SU-DHL-6 (cell line): Measurements from ENCODE around the gene INO80.

Experiments
- H2AFZ ChIP-seq: fragments of 200-600 bp; sonication (generic); 2 replicates; pipeline ENCODE4 v1.6.1; 2014; ENCODE audit warnings: low read depth, mild to moderate bottlenecking, moderate library complexity, mixed read lengths, antibody characterized with exemption, low read length; ENCODE audit not compliant: severe bottlenecking
- H3F3A ChIP-seq: fragments of 200-600 bp; shearing (Covaris generic); 2 replicates; pipeline ENCODE4 v1.6.0; 2016; ENCODE audit warnings: antibody characterized with exemption, mild to moderate bottlenecking; ENCODE audit not compliant: insufficient read depth
- H3K27ac ChIP-seq: fragments of 200-600 bp; sonication (generic); 2 replicates; pipeline ENCODE4 v1.5.1; 2016; ENCODE audit warnings: low read depth, mild to moderate bottlenecking, low read length, moderate library complexity, mixed read lengths
- H3K27me3 ChIP-seq: fragments of 200-600 bp; sonication (generic), shearing (Covaris generic); 2 replicates; pipeline ENCODE4 v1.6.0; 2014; ENCODE audit warnings: mild to moderate bottlenecking, low read length
- H3K36me3 ChIP-seq: fragments of 200-600 bp; sonication (generic); 2 replicates; pipeline ENCODE4 v1.6.1; 2014; ENCODE audit warnings: mild to moderate bottlenecking, low read length, mixed read lengths
- H3K4me2 ChIP-seq: fragments of 300-600, 200-600 bp; shearing (Covaris generic), sonication (generic); 2 replicates; pipeline ENCODE4 v1.6.0; 2014; ENCODE audit warnings: low read length, low read depth, mild to moderate bottlenecking; ENCODE audit not compliant: poor library complexity, severe bottlenecking
- H3K4me3 ChIP-seq: fragments of 200-600 bp; sonication (generic); 2 replicates; pipeline ENCODE4 v1.5.1; 2014; ENCODE audit warnings: antibody characterized with exemption, low read length, mild to moderate bottlenecking, mixed read lengths; ENCODE audit not compliant: insufficient read depth, poor library complexity, severe bottlenecking
- H3K79me2 ChIP-seq: fragments of 200-600 bp; sonication (generic); 2 replicates; pipeline ENCODE4 v1.6.1; 2014; ENCODE audit warnings: mild to moderate bottlenecking, low read length, moderate library complexity; ENCODE audit not compliant: insufficient read depth
- H3K9ac ChIP-seq: fragments of 200-600 bp; sonication (generic); 2 replicates; pipeline ENCODE4 v1.7.0; 2014; ENCODE audit warnings: mild to moderate bottlenecking, low read length
- H3K9me2 ChIP-seq: fragments of 200-600 bp; sonication (generic); replicated peaks from 2 replicates; pipeline ENCODE4 v1.6.1; 2014; ENCODE audit warnings: low read length; ENCODE audit not compliant: insufficient read depth
- H3K9me3 ChIP-seq: fragments of 200-600 bp; sonication (generic); 2 replicates; pipeline ENCODE4 v1.6.1; 2014; ENCODE audit warnings: low read length, mixed read lengths; ENCODE audit not compliant: insufficient read depth
- H4K20me1 ChIP-seq: fragments of 200-600 bp; sonication (generic); 2 replicates; pipeline ENCODE4 v1.6.1; 2014; ENCODE audit warnings: low read depth, mild to moderate bottlenecking, antibody characterized with exemption, low read length, moderate library complexity, mixed read lengths
- EZH2phosphoT487 ChIP-seq: fragments of 200-600 bp; sonication (generic), shearing (Covaris generic); conservative IDR thresholded peaks from 2 replicates; pipeline ENCODE4 v1.6.1; 2018; ENCODE audit warnings: mild to moderate bottlenecking, antibody characterized with exemption, low read length, moderate library complexity, mixed read lengths
- TF ChIP-seq, protein P1 (sequence below): fragments of 200-600 bp; sonication (generic); IDR thresholded peaks from one replicate; pipeline ENCODE4 v1.5.1; 2017; ENCODE audit warnings: antibody characterized with exemption, mild to moderate bottlenecking, low read length, moderate library complexity; ENCODE audit not compliant: insufficient read depth, poor library complexity, severe bottlenecking

The INO80 gene

DNA sequence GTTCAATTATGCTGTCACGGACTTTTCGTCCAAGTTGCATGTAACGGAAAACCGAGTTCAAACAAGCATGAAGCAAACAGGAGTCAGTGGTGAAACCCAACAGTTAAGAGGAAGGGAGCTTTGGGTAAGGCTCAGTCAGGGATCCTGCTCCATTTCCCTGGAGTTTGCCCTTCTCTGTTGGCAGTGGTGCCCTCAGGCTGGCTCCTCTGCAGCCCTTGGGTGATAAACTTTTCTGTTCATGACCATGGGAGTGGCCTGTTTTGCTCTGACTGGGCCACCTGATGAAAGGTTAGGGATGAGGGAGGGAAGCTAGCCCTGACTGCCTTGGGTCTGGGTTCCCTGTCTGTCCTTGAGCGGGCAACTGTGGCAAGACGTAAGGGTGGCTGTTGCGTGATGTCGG is 146.7 kb downstream of the INO80 start:
- no peak overlapping the region for H2AFZ ChIP-seq
- TF ChIP-seq, protein P1, sequence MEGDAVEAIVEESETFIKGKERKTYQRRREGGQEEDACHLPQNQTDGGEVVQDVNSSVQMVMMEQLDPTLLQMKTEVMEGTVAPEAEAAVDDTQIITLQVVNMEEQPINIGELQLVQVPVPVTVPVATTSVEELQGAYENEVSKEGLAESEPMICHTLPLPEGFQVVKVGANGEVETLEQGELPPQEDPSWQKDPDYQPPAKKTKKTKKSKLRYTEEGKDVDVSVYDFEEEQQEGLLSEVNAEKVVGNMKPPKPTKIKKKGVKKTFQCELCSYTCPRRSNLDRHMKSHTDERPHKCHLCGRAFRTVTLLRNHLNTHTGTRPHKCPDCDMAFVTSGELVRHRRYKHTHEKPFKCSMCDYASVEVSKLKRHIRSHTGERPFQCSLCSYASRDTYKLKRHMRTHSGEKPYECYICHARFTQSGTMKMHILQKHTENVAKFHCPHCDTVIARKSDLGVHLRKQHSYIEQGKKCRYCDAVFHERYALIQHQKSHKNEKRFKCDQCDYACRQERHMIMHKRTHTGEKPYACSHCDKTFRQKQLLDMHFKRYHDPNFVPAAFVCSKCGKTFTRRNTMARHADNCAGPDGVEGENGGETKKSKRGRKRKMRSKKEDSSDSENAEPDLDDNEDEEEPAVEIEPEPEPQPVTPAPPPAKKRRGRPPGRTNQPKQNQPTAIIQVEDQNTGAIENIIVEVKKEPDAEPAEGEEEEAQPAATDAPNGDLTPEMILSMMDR = no peak
- no peak for TF ChIP-seq EZH2phosphoT487
- no peaks in the 10 kb centered on the region for H3K9me2 ChIP-seq
- no peaks in the 10 kb centered on the region for H3F3A ChIP-seq
- no peaks in the 10 kb centered on the region for H3K27me3 ChIP-seq
- H3K9me3 ChIP-seq = no peaks in the 10 kb centered on the region
- no peak overlapping the region for H3K27ac ChIP-seq
- H3K36me3 ChIP-seq = no peaks in the 10 kb centered on the region
- H3K4me3 ChIP-seq = no peak overlapping the region
- no peaks in the 10 kb centered on the region for H3K79me2 ChIP-seq
- H3K9ac ChIP-seq = no peak overlapping the region
- no peak overlapping the region for H3K4me2 ChIP-seq
- H4K20me1 ChIP-seq = no peaks in the 10 kb centered on the region

DNA sequence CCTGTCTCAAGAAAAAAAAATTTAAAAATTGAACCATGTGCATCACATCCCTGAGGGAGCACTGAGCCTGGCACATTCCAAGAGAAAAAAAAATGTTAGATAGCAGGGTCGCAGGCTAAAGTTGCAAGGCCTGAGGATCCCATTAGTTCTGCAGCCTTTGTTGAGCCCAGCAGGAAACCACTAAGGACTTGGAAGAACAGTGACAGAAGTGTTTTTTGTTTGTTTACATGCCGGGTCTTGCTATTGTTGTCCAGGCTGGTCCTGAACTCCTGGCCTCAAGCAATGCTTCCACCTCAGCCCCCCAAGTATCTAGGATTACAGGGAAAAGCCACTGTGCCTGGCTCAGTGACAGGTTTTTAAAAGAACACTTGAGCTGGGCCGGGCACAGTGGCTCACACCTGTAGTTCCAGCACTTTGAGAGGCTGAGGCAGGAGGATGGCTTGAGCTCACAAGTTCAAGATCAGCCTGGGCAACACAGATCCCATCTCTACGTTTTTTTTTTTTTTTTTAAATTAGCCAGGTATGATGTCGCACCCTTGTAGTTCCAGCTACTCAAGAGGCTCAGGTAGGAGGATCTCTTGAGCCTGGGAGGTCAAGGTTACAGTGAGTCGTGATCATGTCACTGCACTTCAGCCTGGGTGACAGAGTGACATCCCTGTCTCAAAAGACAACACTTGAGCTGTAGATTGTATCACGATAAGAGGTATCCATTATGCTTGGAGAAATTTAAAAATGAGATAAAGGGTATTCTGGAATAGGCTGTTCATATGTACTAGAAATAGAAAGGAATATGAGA is 147.6 kb downstream of the INO80 start:
- Histone ChIP-seq H3K27ac (no peak overlapping the region), H3K4me2 (no peak overlapping the region), H3K4me3 (no peak overlapping the region), H3K27me3 (no peaks in the 10 kb centered on the region), H2AFZ (no peak overlapping the region), H3K9me3 (no peaks in the 10 kb centered on the region), H3K36me3 (no peaks in the 10 kb centered on the region), H3K79me2 (no peaks in the 10 kb centered on the region), H3K9ac (no peak overlapping the region), H4K20me1 (no peaks in the 10 kb centered on the region), H3F3A (no peaks in the 10 kb centered on the region), H3K9me2 (no peaks in the 10 kb centered on the region)
- TF ChIP-seq EZH2phosphoT487 = no peak
- TF ChIP-seq, protein P1 = no peak

DNA sequence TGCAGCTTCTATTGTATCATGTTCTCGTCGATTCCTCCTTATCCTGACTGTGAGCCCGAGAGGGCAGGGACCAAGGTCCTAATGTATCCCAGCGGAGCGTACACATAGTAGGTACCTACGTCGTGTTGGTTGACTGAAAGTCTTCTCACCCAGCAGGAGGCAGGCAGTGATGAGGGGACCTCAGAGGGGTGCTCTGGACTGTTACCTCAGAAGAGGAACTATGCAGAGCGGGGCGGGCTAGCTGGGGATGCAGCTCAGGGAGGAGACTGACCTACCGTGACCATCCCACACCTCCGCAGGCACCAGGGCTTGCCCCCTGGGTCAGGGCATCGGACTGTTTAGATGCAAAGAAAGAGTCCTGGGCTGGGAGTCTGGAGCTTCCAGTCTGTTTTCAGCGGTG is 151.4 kb downstream of the INO80 start:
- Histone ChIP-seq H3K9me2 (no peaks in the 10 kb centered on the region), H3K4me3 (no peak overlapping the region), H3K27me3 (no peaks in the 10 kb centered on the region), H3K27ac (no peak overlapping the region), H3K36me3 (no peaks in the 10 kb centered on the region), H3K9ac (no peak overlapping the region), H3K9me3 (no peaks in the 10 kb centered on the region), H2AFZ (no peak overlapping the region), H3K79me2 (no peaks in the 10 kb centered on the region), H4K20me1 (no peaks in the 10 kb centered on the region), H3K4me2 (no peak overlapping the region), H3F3A (no peaks in the 10 kb centered on the region)
- TF ChIP-seq EZH2phosphoT487 = no peak
- TF ChIP-seq, protein P1 = no peak
